HG03039 (cell line): Measurements from ENCODE around the gene FXYD4.
"Not testable (repeated sequence)": the region's sequence is repeated elsewhere in the genome, so short reads cannot be mapped to it uniquely, and the experiment has no call there.

ENCODE experiments used
- ATAC-seq: cut with Tn5 transposase; IDR thresholded peaks from one replicate; pipeline ENCODE4 v1.9.1; 2021; ENCODE audit warnings: mild to moderate bottlenecking, moderate library complexity; ENCODE audit not compliant: unreplicated experiment

Gene FXYD4, protein sequence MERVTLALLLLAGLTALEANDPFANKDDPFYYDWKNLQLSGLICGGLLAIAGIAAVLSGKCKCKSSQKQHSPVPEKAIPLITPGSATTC

DNA sequence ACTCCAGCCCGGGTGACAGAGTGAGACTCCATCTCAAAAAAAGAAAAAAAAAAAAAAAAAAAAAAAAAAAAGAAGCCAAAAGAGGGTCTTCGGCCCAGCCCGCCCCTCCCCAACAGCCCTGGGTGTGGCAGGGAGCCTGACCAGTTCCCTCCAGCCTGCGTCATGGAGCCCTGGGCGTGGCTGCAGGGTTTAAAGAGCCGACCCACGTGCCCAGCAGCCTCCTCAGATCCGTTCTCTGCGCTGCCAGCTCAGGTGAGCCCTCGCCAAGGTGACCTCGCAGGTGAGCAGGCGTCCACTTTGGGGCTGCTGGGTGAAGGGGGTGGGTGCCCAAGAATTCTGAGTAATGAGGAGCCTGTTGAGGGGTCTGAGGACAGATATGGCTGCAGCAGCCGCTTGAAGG is at the start of gene FXYD4:
FXYD4 (plus strand) TSS at position 219 of the 400 bp plus-strand sequence. CDS start 2,111 bp downstream, outside the sequence.
- ATAC-seq, result no peak

DNA sequence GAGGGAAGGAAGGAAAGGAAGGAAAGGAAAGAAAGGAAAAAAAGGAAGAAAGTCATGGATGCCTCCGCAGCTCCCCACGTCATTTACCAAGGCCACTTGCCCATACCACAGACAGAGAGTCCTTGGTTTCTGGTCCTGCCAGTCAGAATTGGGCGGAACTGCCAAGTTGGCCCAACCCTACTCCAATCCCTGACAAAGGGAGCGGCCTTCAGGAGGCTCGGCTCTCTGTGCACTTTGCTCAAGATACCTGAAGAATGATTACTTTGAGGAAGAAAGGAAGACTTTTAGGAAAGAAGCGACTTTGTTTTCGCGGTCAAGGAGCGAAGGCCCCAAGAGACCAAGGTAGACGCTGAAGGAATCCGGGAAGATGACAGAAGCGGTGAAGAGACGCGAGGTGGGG is 49.1 kb upstream of the FXYD4 start:
- no peak for ATAC-seq

DNA sequence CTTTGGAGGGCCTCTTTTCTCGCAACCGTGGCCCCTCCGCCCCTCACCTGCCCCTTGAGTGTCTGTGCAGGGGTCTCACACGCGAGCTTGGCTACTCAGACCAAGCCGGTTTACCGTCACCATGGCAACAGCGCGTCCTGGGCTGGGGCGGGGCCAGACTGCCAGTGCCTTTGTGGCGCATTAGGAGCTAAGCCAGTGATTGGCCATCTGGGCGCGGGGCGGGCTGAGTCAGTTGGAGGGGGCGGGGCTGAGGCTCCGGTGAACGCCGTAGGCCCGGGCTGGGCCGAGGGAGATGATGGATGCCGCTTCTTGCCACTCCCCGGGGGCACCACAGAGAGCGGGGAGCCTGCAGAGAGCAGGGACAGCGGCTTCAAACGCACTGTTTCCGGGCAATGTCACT is 48.7 kb upstream of the FXYD4 start:
- no peak for ATAC-seq

DNA sequence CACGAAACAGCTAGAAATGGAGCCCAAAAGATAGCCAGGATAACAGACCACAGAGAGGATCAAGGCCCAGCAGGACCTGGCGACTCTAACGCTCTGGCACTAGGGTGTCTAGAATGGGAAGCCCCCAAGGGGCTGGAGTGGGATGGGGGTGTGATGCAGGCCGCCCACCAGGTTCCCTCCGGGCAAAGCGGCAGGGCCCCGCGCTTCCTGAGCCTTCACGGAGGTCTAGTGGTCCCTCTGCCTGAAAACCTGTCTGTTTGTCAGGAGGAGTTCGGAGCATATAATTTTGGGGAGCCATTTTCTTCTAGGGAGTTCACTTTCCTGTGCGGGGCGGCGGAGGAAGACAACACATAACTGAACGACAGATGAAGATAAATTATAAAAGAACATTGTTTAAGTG is 48.2 kb upstream of the FXYD4 start:
- no peak for ATAC-seq

- no peak for ATAC-seq
Measured at GRCh38 chr10:43324876-43325275, 46.6 kb upstream of the FXYD4 start.

- no peak for ATAC-seq
Measured at GRCh38 chr10:43327171-43327570, 44.3 kb upstream of the FXYD4 start.

- no peak for ATAC-seq
Measured at GRCh38 chr10:43327986-43328385, 43.5 kb upstream of the FXYD4 start.

DNA sequence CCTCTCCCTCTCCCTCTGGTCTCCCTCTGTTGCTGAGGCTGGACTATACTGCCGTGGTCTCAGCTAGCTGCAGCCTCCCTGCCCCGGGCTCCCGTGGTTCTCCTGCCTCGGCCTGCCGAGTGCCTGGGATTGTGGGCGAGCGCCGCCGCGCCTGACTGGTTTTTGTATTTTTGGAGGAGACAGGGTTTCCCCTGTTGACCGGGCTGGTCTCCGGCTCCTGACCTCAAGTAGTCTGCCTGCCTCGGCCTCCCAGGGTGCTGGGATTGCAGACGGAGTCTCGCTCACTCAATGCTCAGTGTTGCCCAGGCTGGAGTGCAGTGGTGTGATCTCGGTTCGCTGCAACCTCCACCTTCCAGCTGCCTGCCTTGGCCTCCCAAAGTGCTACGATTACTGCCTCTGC is 42.6 kb upstream of the FXYD4 start:
- not testable (repeated sequence) for ATAC-seq

DNA sequence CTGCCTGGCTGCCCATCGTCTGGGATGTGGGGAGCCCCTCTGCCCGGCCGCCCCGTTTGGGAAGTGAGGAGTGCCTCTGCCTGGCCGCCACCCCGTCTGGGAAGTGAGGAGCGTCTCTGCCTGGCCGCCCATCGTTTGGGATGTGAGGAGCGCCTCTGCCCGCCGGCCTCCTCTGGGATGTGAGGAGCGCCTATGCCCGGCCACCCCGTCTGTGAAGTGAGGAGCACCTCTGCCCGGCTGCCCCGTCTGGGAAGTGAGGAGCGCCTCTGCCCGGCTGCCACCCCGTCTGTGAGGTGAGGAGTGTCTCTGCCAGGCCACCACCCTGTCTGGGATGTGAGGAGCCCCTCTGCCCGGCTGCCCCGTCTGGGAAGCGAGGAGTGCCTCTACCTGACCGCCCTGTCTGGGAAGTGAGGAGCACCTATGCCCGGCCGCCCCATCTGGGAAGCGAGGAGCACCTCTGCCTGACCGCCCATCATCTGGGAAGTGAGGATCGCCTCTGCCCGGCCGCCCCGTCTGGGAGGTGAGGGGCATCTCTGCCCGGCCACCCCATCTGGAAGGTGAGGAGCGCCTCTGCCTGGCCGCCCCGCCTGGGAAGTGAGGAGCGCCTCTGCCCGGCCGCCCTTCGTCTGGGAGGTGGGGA is 42.1 kb upstream of the FXYD4 start:
- not testable (repeated sequence) for ATAC-seq

DNA sequence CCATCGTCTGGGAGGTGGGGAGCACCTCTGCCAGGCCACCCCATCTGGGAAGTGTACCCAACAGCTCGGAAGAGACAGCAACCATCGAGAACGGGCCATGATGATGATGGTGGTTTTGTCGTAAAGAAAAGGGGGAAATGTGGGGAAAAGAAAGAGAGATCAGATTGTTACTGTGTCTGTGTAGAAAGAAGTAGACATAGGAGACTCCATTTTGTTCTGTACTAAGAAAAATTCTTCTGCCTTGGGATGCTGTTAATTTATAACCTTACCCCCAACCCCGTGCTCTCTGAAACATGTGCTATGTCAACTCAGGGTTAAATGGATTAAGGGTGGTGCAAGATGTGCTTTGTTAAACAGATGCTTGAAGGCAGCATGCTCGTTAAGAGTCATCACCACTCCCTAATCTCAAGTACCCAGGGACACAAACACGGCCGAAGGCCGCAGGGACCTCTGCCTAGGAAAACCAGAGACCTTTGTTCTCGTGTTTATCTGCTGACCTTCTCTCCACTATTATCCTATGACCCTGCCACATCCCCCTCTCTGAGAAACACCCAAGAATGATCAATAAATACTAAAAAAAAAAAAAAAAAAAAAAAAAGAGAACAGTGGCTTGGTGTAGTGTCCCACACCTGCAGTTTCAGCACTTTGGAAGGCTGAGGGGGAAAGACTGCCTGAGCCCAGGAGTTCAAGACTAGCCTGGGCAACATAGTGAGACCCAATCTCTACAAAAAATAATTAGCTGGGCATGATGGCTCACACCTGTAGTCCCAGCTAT is 41.2 kb upstream of the FXYD4 start:
- ATAC-seq, result not testable (repeated sequence)

DNA sequence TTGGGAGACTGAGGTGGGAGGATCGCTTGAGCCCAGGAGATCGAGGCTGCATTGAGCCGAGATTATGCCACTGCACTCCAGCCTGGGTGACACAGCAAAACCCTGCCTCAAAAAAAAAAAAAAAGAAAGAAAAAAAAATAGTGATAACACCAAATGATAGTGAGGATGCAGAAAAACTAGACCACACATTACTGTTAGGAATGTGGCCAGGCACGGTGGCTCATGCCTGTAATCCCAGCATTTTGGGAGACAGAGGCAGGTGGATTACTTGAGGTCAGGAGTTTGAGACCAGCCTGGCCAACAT is 40.7 kb upstream of the FXYD4 start:
- ATAC-seq, result not testable (repeated sequence)

DNA sequence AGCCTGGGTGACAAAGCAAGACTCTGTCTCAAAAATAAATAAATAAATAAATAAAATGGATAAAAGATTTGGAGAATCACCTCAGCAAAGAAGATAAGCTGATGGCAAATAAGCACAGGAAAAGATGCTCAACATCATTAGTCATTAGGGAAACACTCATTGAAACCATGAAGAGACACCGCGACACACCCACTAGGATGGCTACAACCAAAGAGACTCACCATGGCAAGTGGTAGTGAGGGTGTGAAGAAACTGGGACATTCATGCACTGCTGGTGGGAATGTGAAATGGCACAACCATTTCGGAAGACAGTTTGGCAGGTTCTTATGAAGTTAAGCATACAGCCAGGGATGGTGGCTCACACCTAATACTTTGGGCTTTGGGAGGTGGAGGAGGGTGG is 37.8 kb upstream of the FXYD4 start:
- ATAC-seq, result no peak

GRCh38 chr10:43336061-43336460 is 35.4 kb upstream of the FXYD4 start:
- no peak for ATAC-seq

- ATAC-seq, result no peak
Measured at GRCh38 chr10:43336641-43337318, 34.7 kb upstream of the FXYD4 start.

GRCh38 chr10:43337536-43337935 is 33.9 kb upstream of the FXYD4 start:
- not testable (repeated sequence) for ATAC-seq

DNA sequence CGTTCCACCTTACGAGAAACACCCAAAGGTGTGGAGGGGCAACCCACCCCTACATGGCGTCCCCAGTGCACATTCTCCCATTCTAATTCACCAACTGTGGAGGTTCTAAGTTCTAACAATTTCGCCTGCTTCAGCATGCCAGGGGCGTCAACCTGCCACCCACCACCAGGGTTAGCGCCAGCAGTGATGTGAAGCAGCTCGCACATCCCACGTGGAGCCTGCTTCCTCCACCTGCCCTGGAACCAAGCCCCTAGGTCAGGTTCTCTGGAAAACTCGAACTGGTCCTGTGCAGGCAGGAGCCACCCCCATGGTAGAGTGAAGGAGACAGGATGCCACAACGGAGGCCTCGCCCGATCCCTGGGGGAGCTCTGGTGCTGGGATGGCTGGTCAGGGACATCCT is 33.3 kb upstream of the FXYD4 start:
- ATAC-seq, result no peak

DNA sequence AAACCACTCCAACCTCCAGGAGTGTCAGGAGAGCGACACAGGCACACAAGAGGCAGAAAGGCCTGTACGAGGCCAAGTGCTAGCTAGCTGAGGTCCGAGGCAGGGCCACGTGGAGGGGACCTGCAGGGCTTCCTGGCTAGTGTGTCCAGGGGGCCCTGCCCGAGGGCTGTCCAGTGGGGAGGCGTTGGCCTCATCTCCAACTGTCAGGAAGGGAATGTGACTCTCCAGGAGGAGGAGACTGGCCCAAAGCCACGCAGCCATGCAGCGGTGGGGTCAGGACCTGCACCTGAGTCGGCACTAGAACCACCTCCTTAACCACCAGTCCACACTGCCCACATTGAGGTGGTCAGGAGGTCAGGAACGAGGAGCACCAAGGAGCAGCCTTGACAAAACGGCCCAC is 32.3 kb upstream of the FXYD4 start:
- no peak for ATAC-seq

DNA sequence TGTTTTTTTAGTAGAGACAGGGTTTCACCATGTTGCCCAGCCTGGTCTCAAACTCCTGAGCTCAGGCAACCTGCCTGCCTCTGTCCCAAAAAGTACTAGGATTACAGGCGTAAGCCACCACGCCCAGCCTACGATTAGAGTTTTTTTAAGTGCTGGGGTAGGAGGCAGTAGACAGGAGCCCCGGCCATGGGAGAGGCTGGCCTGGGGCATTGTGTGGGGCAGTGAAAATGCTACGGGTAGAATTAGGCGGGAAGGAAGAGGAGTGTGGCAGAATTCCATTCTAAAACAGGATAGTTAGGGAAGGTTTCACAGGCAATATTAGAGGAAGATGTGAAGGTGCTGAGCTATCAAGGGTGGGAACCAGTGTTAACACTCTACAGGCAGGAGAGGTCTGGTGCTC is 31.3 kb upstream of the FXYD4 start:
- ATAC-seq, result no peak

DNA sequence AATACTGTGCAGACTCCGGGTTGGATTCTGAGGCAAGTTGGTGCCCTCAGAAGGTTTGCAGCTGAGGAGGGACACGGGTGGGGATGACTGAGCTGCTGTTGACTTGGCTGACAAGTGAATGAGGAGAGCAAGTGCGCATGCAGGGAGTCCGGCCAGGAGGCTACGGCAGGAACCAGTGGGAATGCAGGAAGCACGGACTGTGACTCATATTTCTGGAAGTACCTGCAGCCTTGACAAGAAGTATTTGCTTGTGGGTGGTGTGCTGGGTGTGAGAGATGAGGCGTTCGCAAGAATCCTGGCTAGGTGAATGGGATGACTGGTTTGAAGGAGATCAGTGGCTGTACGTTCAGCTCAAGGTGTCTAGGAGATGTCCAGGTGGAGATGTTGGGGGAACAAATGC is 30.8 kb upstream of the FXYD4 start:
- no peak for ATAC-seq

GRCh38 chr10:43341450-43341849 is 30.0 kb upstream of the FXYD4 start:
- ATAC-seq, result no peak

GRCh38 chr10:43342279-43343125 is 28.9 kb upstream of the FXYD4 start:
- no peak for ATAC-seq
